ENCODE measurements around the gene XRCC1. TPM values are rescaled to one million over a fixed set of nuclear protein-coding genes. Genes with fewer than 3 reads are reported as not detected.

XRCC1 gene
- polyA plus RNA-seq, 3 donors: 13.1 to 23.0 (median 19.3) TPM

GRCh38 chr19:43612374-43612773 lies 37.0 kb upstream of the XRCC1 start:
- TF ChIP-seq CTCF (IDR thresholded peaks at IDR 0.05): no peak
- Histone ChIP-seq H2AFZ (ENCODE audit: insufficient read depth, low read depth, low read length, poor library complexity, severe bottlenecking) (no peak overlapping the region), H3K4me3 (replicated peaks in 1 of 3; ENCODE audit: low read depth in 2 of 3, low read length in 3 of 3) (no peak overlapping the region), H3K4me1 (ENCODE audit: control insufficient read depth in 1 of 2, insufficient read depth in 2 of 2, low read length in 2 of 2) (peaks cover 3 to 5% of the 10 kb centered on the region in 2 donors), H4K20me1 (ENCODE audit: insufficient read depth, low read length) (no peaks in the 10 kb centered on the region), H3K9ac (ENCODE audit: insufficient read depth, low read length, poor library complexity, severe bottlenecking) (no peak overlapping the region), H3K9me3 (replicated peaks in 1 of 2; ENCODE audit: control insufficient read depth in 1 of 2, insufficient read depth in 1 of 2, low read length in 2 of 2) (no peaks in the 10 kb centered on the region), H3K27me3 (ENCODE audit: control insufficient read depth in 2 of 2, insufficient read depth in 2 of 2, low read length in 2 of 2) (no peaks in the 10 kb centered on the region), H3K4me2 (replicated peaks; ENCODE audit: extremely low read depth, low read length, poor library complexity, severe bottlenecking) (no peak overlapping the region), H3K79me2 (ENCODE audit: insufficient read depth, low read length) (no peaks in the 10 kb centered on the region), H3K36me3 (replicated peaks in 1 of 2; ENCODE audit: control insufficient read depth in 1 of 2, insufficient read depth in 2 of 2, low read length in 2 of 2) (no peaks in the 10 kb centered on the region), H3K27ac (ENCODE audit: low read depth in 1 of 2, low read length in 2 of 2) (no peak overlapping the region)
- intact Hi-C loops (cut with micrococcal nuclease): no loop called here
- peaks cover 0 to 5% (median 0%) of the 10 kb centered on the region in 3 donors for H3K27me3 Mint-ChIP-seq (ENCODE audit: low read depth in 3 of 3)
- no peak overlapping the region for H3K4me3 Mint-ChIP-seq
- H3K4me1 Mint-ChIP-seq: peaks cover 3% of the 10 kb centered on the region
- WGBS (ENCODE audit: insufficient coverage): 96% methylated on average over 7 of the region's 12 CpGs
- H3K36me3 Mint-ChIP-seq: peaks cover 32 to 33% of the 10 kb centered on the region in 2 donors
- DNase-seq: no peak
- no peak overlapping the region for H3K27ac Mint-ChIP-seq
- H3K9me3 Mint-ChIP-seq: peaks cover 0 to 6% (median 0%) of the 10 kb centered on the region in 7 donors

- Mint-ChIP-seq H3K27me3 (ENCODE audit: low read depth in 3 of 3) (peaks cover 0 to 5% (median 0%) of the 10 kb centered on the region in 3 donors), H3K36me3 (peaks cover 34 to 35% of the 10 kb centered on the region in 2 donors), H3K9me3 (peaks cover 0 to 6% (median 0%) of the 10 kb centered on the region in 7 donors), H3K27ac (no peak within 1 kb of the TSS), H3K4me3 (no peak within 1 kb of the TSS), H3K4me1 (peaks cover 9% of the 10 kb centered on the region)
- no peak within 1 kb of the TSS for H3K4me2 ChIP-seq (replicated peaks; ENCODE audit: extremely low read depth, low read length, poor library complexity, severe bottlenecking)
- intact Hi-C loops (cut with micrococcal nuclease): no loop called here
- H4K20me1 ChIP-seq (ENCODE audit: insufficient read depth, low read length): no peaks in the 10 kb centered on the region
- H3K27ac ChIP-seq (ENCODE audit: low read depth in 1 of 2, low read length in 2 of 2): no peak within 1 kb of the TSS
- H3K4me1 ChIP-seq (ENCODE audit: control insufficient read depth in 1 of 2, insufficient read depth in 2 of 2, low read length in 2 of 2): peaks cover 6 to 11% of the 10 kb centered on the region in 2 donors
- H3K27me3 ChIP-seq (ENCODE audit: control insufficient read depth in 2 of 2, insufficient read depth in 2 of 2, low read length in 2 of 2): no peaks in the 10 kb centered on the region
- H3K9me3 ChIP-seq (replicated peaks in 1 of 2; ENCODE audit: control insufficient read depth in 1 of 2, insufficient read depth in 1 of 2, low read length in 2 of 2): no peaks in the 10 kb centered on the region
- H3K9ac ChIP-seq (ENCODE audit: insufficient read depth, low read length, poor library complexity, severe bottlenecking): no peak within 1 kb of the TSS
- no peaks in the 10 kb centered on the region for H3K79me2 ChIP-seq (ENCODE audit: insufficient read depth, low read length)
- H3K36me3 ChIP-seq (replicated peaks in 1 of 2; ENCODE audit: control insufficient read depth in 1 of 2, insufficient read depth in 2 of 2, low read length in 2 of 2): no peaks in the 10 kb centered on the region
- no peak within 1 kb of the TSS for H2AFZ ChIP-seq (ENCODE audit: insufficient read depth, low read depth, low read length, poor library complexity, severe bottlenecking)
- no peak for DNase-seq
- no peak for TF ChIP-seq CTCF (IDR thresholded peaks at IDR 0.05)
- 100% methylated on average over 3 of the region's 3 CpGs for WGBS (ENCODE audit: insufficient coverage)
- no peak within 1 kb of the TSS for H3K4me3 ChIP-seq (replicated peaks in 1 of 3; ENCODE audit: low read depth in 2 of 3, low read length in 3 of 3)
These were observed 36.5 kb upstream of the XRCC1 start, which contains the start of gene SRRM5 for GRCh38 chr19:43611788-43612187. Gene SRRM5, plus strand, starts transcription at chr19:43612088. Its CDS starts 34 bp downstream, at chr19:43612122.

Measured in CD14-positive monocyte (primary cell).